Mesodermal cell (in vitro differentiated cells): ENCODE results near the gene TMEM186.
"Not testable (repeated sequence)": the region's sequence is repeated elsewhere in the genome, so short reads cannot be mapped to it uniquely, and the experiment has no call there.

Experiments
- H3K27ac ChIP-seq: 2 replicates; pipeline ENCODE4 v1.7.0; 2013; ENCODE audit warnings: mild to moderate bottlenecking, low read depth, low read length, moderate library complexity; ENCODE audit not compliant: severe bottlenecking
- H3K36me3 ChIP-seq: 2 replicates; pipeline ENCODE4 v1.7.1; 2013; ENCODE audit warnings: mild to moderate bottlenecking, low read length, moderate library complexity; ENCODE audit not compliant: control insufficient read depth, insufficient read depth
- H3K4me1 ChIP-seq: one replicate; pipeline ENCODE4 v1.7.1; 2013; ENCODE audit warnings: mild to moderate bottlenecking, low read length; ENCODE audit not compliant: insufficient read depth, control insufficient read depth, poor library complexity, severe bottlenecking
- H3K4me3 ChIP-seq: 2 replicates; pipeline ENCODE4 v1.7.0; 2013; ENCODE audit warnings: low read length, control low read depth, mild to moderate bottlenecking; ENCODE audit not compliant: insufficient read depth, poor library complexity, severe bottlenecking; ENCODE audit errors: extremely low read depth
- H3K9me3 ChIP-seq: 2 replicates; pipeline ENCODE4 v1.7.1; 2013; ENCODE audit warnings: mild to moderate bottlenecking, low read length, moderate library complexity; ENCODE audit not compliant: control insufficient read depth
- WGBS, 2 experiments: methylation state at CpG; one replicate each; pipeline ENCODE4 v1.1.5; 2013; ENCODE audit warnings: missing lambda C conversion rate in 2 of 2; ENCODE audit not compliant: insufficient coverage in 2 of 2; 5-methylcytosine and 5-hydroxymethylcytosine counted together

Gene TMEM186

GRCh38 chr16:8795818-8796217, 1.6 kb downstream of the TMEM186 start:
- Histone ChIP-seq H3K4me1 (peaks cover 11% of the 10 kb centered on the region), H3K27ac (no peak overlapping the region)
- WGBS, 2 experiments, result 89 to 97% methylated on average over 10 of the region's 10 CpGs

DNA sequence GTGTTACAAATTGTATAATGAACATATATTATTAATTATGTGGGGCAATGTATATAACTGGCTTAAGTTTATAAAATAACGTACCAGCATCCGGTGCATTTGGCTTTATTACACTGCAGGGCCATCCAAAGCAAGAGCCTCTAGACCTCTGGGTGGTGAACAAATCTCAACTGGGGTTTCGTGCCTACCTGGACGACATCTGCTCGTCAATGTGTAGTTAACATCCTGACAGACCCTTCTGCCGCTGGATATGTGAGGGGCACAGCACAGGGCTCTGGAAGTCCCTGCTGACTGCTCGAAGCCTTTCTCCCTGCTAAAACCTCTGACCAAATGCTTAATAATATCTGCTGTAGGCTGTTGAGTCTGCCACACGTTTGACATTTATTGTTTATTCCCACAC, 2.3 kb downstream of the TMEM186 start:
- WGBS, 2 experiments, result 96 to 98% methylated on average over 7 to 8 of the region's 8 CpGs
- peaks cover 15% of the 10 kb centered on the region for H3K36me3 ChIP-seq
- no peak overlapping the region for H3K4me3 ChIP-seq
- H3K27ac ChIP-seq, result no peak overlapping the region
- H3K4me1 ChIP-seq, result peaks cover 11% of the 10 kb centered on the region
- peaks cover 4% of the 10 kb centered on the region for H3K9me3 ChIP-seq

More at GRCh38 chr16:8795818-8796217, 1.6 kb downstream of the TMEM186 start:
- Histone ChIP-seq H3K4me3 (no peak overlapping the region), H3K9me3 (peaks cover 4% of the 10 kb centered on the region), H3K36me3 (peaks cover 17% of the 10 kb centered on the region)

- Histone ChIP-seq H3K4me3 (no peak overlapping the region), H3K36me3 (no peaks in the 10 kb centered on the region), H3K9me3 (peaks cover 4% of the 10 kb centered on the region), H3K27ac (no peak overlapping the region), H3K4me1 (no peaks in the 10 kb centered on the region)
- WGBS, 2 experiments, result 86 to 94% methylated on average over 6 to 7 of the region's 8 CpGs
Observed at GRCh38 chr16:8788578-8789172, 8.8 kb downstream of the TMEM186 start.

GRCh38 chr16:8786316-8786715, 11.1 kb downstream of the TMEM186 start:
- not testable (repeated sequence) for H3K36me3 ChIP-seq, H3K9me3 ChIP-seq, H3K4me3 ChIP-seq, H3K27ac ChIP-seq, H3K4me1 ChIP-seq
- whole genome bisulfite sequencing, 2 experiments, result 89 to 95% methylated on average over 9 to 11 of the region's 11 CpGs

DNA sequence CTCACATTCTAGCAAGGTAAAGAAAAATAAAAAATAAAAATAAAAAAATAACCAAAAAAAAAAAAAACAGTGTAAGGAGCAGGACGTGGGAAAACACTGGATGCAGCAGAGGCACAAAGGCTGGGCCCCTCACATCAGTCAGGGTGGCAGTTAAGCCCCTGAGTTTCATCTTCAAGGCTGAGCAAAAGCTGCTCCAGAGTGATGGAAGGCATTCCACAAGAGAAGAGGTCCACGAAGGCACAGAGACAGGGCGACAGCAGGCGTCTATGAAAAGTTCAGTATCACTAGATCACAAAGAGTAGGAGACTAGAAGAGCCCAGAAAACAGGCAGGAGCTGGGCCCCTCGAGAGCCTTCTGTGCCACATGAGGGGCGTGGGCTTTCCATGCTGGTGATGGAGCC, 12.0 kb downstream of the TMEM186 start:
- Histone ChIP-seq H3K4me3 (no peak overlapping the region), H3K4me1 (no peaks in the 10 kb centered on the region), H3K27ac (no peak overlapping the region), H3K9me3 (no peaks in the 10 kb centered on the region), H3K36me3 (no peaks in the 10 kb centered on the region)
- WGBS, 2 experiments, result 85 to 94% methylated on average over 5 to 6 of the region's 6 CpGs

DNA sequence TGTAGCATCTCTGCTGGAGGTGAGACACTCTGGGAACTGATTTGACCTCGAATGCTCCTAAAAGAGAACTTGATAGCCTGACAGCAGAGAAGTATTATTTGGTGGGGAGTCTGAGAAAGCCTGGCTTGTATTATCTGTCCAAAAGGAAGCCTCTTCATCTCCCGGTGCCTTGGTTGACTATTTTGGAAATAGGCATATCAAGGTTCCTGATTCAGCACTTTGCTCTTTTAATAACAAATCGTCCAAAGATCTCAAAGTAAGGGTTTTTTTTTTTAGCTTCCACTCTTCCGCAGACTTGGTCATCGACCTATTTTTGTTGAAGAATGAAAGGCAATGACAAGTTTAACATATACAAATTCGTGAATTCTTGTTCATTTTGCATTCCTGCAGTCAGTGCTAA, 14.8 kb downstream of the TMEM186 start:
- WGBS, 2 experiments, result 78 to 93% methylated on average over 4 to 6 of the region's 6 CpGs
- Histone ChIP-seq H3K4me1 (no peaks in the 10 kb centered on the region), H3K9me3 (no peaks in the 10 kb centered on the region), H3K4me3 (no peak overlapping the region), H3K27ac (no peak overlapping the region), H3K36me3 (no peaks in the 10 kb centered on the region)

DNA sequence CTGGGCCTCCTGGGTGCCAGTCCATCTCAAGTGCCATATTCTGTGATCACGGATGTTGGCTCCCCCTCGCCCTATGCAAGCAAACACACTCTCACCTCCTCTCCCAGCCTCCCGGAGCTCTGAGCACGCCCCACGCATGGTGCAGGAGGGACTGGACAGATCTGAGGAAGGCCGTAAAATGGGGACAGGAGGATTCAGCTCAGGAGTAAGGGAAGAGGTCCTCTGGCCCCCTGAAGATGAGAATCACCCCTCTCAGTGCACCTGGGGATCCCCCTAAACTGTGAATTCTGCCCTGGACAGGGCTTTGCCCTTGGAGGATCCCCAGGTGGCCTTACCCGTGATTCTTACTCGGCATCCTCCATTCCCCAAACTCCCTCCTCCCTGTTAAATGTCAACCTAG, 15.6 kb downstream of the TMEM186 start:
- no peak overlapping the region for H3K27ac ChIP-seq
- no peaks in the 10 kb centered on the region for H3K4me1 ChIP-seq
- H3K36me3 ChIP-seq, result no peaks in the 10 kb centered on the region
- WGBS, 2 experiments, result 90 to 100% methylated on average over 2 of the region's 8 CpGs
- no peaks in the 10 kb centered on the region for H3K9me3 ChIP-seq
- H3K4me3 ChIP-seq, result no peak overlapping the region

- 82% methylated on average over 3 of the region's 7 CpGs; no CpG with 5 or more reads in 1 of the 2 experiments for WGBS, 2 experiments
- H3K4me3 ChIP-seq, result no peak overlapping the region
- no peaks in the 10 kb centered on the region for H3K36me3 ChIP-seq
- H3K4me1 ChIP-seq, result no peaks in the 10 kb centered on the region
- H3K27ac ChIP-seq, result no peak overlapping the region
- no peaks in the 10 kb centered on the region for H3K9me3 ChIP-seq
Observed at GRCh38 chr16:8777217-8777616, 20.2 kb downstream of the TMEM186 start.

DNA sequence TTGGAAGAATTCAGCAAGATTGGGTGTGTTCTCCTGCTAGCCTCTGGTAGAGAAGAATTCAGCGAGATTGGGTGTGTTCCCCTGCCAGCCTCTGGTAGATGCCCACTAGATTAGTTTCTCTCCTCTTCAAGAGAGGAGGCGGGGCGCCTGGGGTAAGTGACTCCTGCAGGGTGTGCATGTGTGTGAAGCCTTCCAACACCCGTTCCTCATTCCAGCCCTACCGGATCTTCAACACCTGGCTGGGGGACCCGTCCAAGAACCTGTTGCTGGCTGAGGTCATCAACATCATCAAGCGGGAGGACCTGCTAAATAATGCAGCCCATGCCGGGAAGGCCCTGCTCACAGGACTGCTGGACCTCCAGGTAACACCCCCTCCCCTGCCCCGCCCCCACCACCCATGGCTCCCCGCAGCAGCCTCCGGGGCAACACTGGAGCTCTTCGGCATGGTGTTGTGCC, 21.3 kb downstream of the TMEM186 start:
- 58 to 61% methylated on average over 5 to 6 of the region's 12 CpGs for WGBS, 2 experiments

DNA sequence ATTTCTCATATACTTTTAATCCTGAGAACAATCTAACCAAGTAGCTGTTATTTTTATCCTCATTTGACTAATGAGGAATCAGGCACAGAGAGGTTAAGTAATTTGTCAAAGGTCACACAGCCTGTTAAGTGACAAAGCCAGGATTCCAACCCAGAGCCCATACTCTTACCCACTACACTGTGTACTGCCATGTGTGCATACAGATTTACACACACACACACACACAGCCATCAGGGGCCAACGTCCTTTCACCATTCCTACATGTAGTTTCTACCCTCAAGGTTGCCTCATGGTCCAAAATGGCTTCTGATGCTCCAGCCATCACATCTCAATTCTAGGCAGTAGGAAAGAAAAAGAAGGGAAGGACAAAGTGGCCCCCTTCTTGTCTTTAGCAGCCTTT, 22.1 kb downstream of the TMEM186 start:
- Histone ChIP-seq H3K4me1 (no peaks in the 10 kb centered on the region), H3K9me3 (no peaks in the 10 kb centered on the region), H3K4me3 (no peak overlapping the region), H3K36me3 (no peaks in the 10 kb centered on the region), H3K27ac (no peak overlapping the region)
- 100% methylated on average over 1 of the region's 1 CpG for WGBS, 2 experiments

More for the DNA sequence above, 21.3 kb downstream of the TMEM186 start:
- Histone ChIP-seq H3K4me3 (no peak overlapping the region), H3K36me3 (no peaks in the 10 kb centered on the region), H3K27ac (no peak overlapping the region), H3K9me3 (no peaks in the 10 kb centered on the region), H3K4me1 (no peaks in the 10 kb centered on the region)

- H3K9me3 ChIP-seq, result no peaks in the 10 kb centered on the region
- H3K4me1 ChIP-seq, result no peaks in the 10 kb centered on the region
- 90 to 93% methylated on average over 5 to 8 of the region's 11 CpGs for WGBS, 2 experiments
- no peak overlapping the region for H3K4me3 ChIP-seq
- no peak overlapping the region for H3K27ac ChIP-seq
- no peaks in the 10 kb centered on the region for H3K36me3 ChIP-seq
Observed at GRCh38 chr16:8774208-8774607, 23.2 kb downstream of the TMEM186 start.
